ENCODE results near the gene KCTD21. TPM values are rescaled to one million over a fixed set of nuclear protein-coding genes. Genes with fewer than 3 reads are reported as not detected.

The KCTD21 gene
- total RNA-seq, 1 donor from 2014 or later, result 10.7 TPM

DNA sequence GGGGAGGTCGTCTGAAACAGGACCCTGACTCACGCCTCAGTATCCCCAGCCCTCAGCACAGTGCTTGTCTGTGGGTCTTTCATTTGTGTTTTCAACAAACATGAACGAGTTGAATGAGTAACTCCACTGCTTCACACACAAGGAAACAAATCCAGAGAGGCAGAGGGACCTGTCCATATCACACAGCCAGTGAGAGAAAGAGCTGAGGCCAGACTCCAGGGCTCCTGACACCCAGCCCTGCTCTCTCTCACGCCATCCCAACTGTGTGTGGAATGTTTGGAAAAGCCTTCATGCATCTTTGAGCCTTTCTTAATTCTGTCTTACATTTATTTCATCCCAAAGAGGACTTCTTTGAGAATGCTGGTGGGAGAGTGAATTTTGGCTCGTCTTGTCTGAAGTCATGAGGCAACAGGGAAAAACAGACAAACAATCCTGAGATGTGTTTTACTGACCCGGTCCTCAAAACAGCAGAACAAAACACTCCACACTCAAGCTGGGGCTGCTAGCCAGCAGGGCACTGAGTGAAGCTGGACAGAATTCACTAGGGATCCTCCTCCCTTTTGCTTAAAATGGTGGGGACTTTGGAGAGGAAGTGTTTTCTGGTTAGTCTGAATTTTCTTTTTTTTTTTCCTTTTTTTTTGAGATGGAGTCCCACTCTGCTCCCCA lies 29.3 kb downstream of the KCTD21 start:
- no peak overlapping the region for H3K4me3 Mint-ChIP-seq (ENCODE audit: unreplicated experiment)
- H3K4me1 Mint-ChIP-seq (ENCODE audit: unreplicated experiment), result peaks cover 5% of the 10 kb centered on the region
- DNase-seq (ENCODE audit: extremely low spot score, unreplicated experiment), result no peak
- no peaks in the 10 kb centered on the region for H3K9me3 Mint-ChIP-seq (ENCODE audit: unreplicated experiment)
- no peak for TF ChIP-seq CTCF (IDR thresholded peaks at IDR 0.05)
- H3K27ac Mint-ChIP-seq (ENCODE audit: unreplicated experiment), result no peak overlapping the region
- no peaks in the 10 kb centered on the region for H3K27me3 Mint-ChIP-seq (ENCODE audit: unreplicated experiment)
- no peaks in the 10 kb centered on the region for H3K36me3 Mint-ChIP-seq (ENCODE audit: unreplicated experiment)

DNA sequence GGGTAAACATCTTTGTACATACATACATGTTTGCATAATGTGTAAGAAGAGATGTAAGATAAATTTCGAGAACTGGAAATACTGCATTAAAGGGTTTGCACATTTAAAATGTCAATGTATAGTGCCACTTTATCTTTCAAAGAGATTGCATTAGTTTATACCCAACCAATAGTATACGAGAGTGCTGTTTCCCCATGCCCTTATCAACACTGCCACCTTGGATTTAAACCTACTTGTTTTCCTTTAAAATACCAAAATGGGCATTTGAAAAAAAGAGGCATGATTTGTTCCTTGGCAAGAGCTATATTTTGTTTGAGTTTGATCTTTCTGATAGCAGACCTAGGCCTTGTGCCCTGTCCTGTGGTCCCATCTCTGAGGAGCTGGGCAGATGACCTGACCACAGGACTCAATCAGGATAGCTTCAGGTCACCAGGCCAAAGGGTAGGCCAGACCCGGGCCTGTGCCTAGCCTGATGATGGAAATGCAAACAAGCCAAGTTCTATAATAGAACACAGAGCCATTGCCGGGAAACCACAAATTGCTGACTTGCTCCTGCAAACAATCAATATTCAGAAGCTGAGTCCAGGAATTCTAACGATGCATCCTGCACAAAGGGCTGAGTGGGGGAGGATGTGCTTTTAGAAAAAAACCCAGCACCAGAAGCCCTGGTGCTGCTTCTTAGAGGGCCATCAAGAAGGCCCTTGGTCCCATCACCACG lies 32.1 kb downstream of the KCTD21 start:
- TF ChIP-seq CTCF (IDR thresholded peaks at IDR 0.05), result no peak
- no peaks in the 10 kb centered on the region for H3K27me3 Mint-ChIP-seq (ENCODE audit: unreplicated experiment)
- H3K27ac Mint-ChIP-seq (ENCODE audit: unreplicated experiment), result no peak overlapping the region
- H3K36me3 Mint-ChIP-seq (ENCODE audit: unreplicated experiment), result peaks cover 2% of the 10 kb centered on the region
- H3K9me3 Mint-ChIP-seq (ENCODE audit: unreplicated experiment), result no peaks in the 10 kb centered on the region
- no peak for DNase-seq (ENCODE audit: extremely low spot score, unreplicated experiment)
- H3K4me1 Mint-ChIP-seq (ENCODE audit: unreplicated experiment), result peaks cover 2% of the 10 kb centered on the region
- no peak overlapping the region for H3K4me3 Mint-ChIP-seq (ENCODE audit: unreplicated experiment)

DNA sequence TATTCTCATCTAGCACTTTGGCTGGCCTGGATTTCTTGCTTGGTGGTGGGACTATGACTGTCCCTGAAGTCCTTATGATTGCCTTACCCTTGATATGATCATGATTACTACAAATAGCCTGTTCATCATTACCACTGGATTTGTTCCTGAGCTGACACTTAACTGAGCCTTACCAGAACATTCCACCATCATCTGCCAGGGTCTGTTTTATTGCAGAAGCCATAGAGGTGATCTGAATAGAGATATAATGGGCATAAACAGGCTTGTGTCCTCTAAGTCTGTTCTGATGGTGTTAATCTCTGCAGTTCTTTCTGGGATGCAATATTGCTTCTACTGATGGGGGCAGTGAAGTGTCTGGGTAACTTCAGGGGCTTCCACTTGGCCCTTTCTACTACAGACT lies 36.6 kb downstream of the KCTD21 start:
- no peak overlapping the region for H3K4me3 Mint-ChIP-seq (ENCODE audit: unreplicated experiment)
- no peak overlapping the region for H3K27ac Mint-ChIP-seq (ENCODE audit: unreplicated experiment)
- no peak for TF ChIP-seq CTCF (IDR thresholded peaks at IDR 0.05)

DNA sequence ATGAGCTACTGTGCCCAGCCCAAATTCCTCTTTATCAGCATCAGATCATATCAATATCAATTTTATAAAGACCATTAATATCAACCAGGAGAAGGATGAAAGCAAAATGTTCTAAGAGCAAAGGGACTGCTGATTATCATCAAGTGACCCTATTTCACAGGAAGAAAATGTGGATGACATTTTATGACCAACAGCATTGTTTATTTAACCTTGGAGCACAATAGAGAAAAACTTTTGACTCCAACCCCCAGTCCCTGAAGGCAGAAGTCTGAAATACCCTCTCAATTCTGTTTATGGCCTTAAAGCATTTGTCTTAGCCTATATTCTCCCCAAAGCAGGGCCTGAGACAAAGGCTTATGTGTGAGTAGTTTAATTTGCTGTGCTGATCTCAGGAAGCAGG lies 37.7 kb downstream of the KCTD21 start:
- H3K27ac Mint-ChIP-seq (ENCODE audit: unreplicated experiment), result no peak overlapping the region
- H3K4me1 Mint-ChIP-seq (ENCODE audit: unreplicated experiment), result peaks cover 2% of the 10 kb centered on the region
- H3K36me3 Mint-ChIP-seq (ENCODE audit: unreplicated experiment), result peaks cover 2% of the 10 kb centered on the region
- TF ChIP-seq CTCF (IDR thresholded peaks at IDR 0.05), result no peak
- H3K27me3 Mint-ChIP-seq (ENCODE audit: unreplicated experiment), result no peaks in the 10 kb centered on the region
- no peak for DNase-seq (ENCODE audit: extremely low spot score, unreplicated experiment)
- H3K9me3 Mint-ChIP-seq (ENCODE audit: unreplicated experiment), result no peaks in the 10 kb centered on the region
- H3K4me3 Mint-ChIP-seq (ENCODE audit: unreplicated experiment), result no peak overlapping the region

More for the DNA sequence above, 36.6 kb downstream of the KCTD21 start:
- Mint-ChIP-seq H3K27me3 (ENCODE audit: unreplicated experiment) (no peaks in the 10 kb centered on the region), H3K4me1 (ENCODE audit: unreplicated experiment) (peaks cover 2% of the 10 kb centered on the region), H3K9me3 (ENCODE audit: unreplicated experiment) (no peaks in the 10 kb centered on the region), H3K36me3 (ENCODE audit: unreplicated experiment) (peaks cover 2% of the 10 kb centered on the region)
- DNase-seq (ENCODE audit: extremely low spot score, unreplicated experiment), result no peak

GRCh38 chr11:78150346-78150745 lies 38.1 kb downstream of the KCTD21 start:
- Mint-ChIP-seq H3K9me3 (ENCODE audit: unreplicated experiment) (no peaks in the 10 kb centered on the region), H3K27ac (ENCODE audit: unreplicated experiment) (no peak overlapping the region), H3K27me3 (ENCODE audit: unreplicated experiment) (no peaks in the 10 kb centered on the region), H3K36me3 (ENCODE audit: unreplicated experiment) (peaks cover 2% of the 10 kb centered on the region), H3K4me1 (ENCODE audit: unreplicated experiment) (peaks cover 2% of the 10 kb centered on the region), H3K4me3 (ENCODE audit: unreplicated experiment) (no peak overlapping the region)
- TF ChIP-seq CTCF (IDR thresholded peaks at IDR 0.05), result no peak
- no peak for DNase-seq (ENCODE audit: extremely low spot score, unreplicated experiment)

Measured in osteocyte (in vitro differentiated cells).